Stimulated activated CD4-positive, alpha-beta T cell treated with anti-CD3 and anti-CD28 coated beads, Interleukin-1b, Interleukin-23, amount 100 ng/mL, for 24 hours (primary cell): Measurements from ENCODE around the gene TRIM59.

Source experiments
- DNase-seq, 4 experiments: peaks; one replicate each; pipeline ENCODE4 v3.0.0-alpha.2; 2020; ENCODE audit warnings: low read depth in 4 of 4, low spot score in 1 of 4

Gene TRIM59, protein sequence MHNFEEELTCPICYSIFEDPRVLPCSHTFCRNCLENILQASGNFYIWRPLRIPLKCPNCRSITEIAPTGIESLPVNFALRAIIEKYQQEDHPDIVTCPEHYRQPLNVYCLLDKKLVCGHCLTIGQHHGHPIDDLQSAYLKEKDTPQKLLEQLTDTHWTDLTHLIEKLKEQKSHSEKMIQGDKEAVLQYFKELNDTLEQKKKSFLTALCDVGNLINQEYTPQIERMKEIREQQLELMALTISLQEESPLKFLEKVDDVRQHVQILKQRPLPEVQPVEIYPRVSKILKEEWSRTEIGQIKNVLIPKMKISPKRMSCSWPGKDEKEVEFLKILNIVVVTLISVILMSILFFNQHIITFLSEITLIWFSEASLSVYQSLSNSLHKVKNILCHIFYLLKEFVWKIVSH

GRCh38 chr3:160449636-160450598 lies at the start of gene TRIM59:
Gene TRIM59, minus strand, starts transcription at chr3:160449786. Its CDS starts 10,603 bp downstream, at chr3:160439183.
- DNase-seq: peak; percentile 83 to 96 (median 88)

- no peak for DNase-seq
Observed at GRCh38 chr3:160498202-160498601, 48.6 kb upstream of the TRIM59 start.

- no peak for DNase-seq
Observed at GRCh38 chr3:160490166-160490565, 40.6 kb upstream of the TRIM59 start.

DNA sequence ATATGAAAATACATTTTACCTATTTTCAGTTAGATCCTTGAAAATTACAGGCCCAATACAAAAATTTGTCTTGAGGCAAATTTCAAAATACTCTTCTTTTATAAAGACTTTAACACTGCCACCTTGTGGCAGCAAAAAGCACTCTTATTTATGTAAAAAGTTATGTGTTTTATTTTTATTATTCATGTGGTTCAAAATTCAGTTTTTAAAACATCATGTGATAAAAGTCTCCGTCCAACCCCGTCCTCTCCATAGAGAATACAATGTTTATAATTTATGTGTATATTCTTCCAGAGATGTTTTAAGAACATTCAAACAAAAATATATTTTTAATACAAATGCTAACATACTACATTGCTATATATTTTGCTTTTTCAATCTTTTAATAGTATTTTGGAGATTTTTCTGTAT lies 36.9 kb upstream of the TRIM59 start:
- DNase-seq: no peak

GRCh38 chr3:160482796-160483195 lies 33.2 kb upstream of the TRIM59 start:
- DNase-seq: no peak

DNA sequence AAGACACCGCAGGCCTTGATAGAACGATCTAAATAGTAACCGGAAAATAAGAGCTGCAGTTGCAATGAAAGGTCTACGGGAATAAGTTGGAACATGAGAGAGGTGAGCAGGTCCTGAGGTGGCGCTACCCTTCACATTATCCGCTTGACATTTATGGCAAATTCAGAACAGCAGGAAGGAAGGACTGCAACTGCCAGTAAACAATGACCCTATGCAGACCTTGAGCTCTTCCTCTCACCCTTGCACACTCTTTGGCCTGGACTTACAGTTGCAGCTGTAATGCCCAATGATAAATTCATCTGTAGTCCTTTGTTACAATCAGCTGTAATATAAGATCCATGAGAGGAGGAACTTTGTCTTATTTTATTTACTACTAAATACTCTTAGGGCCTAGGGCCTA lies 32.3 kb upstream of the TRIM59 start:
- DNase-seq: no peak

- DNase-seq: no peak
Observed at GRCh38 chr3:160480931-160481330, 31.3 kb upstream of the TRIM59 start.

- no peak for DNase-seq
Observed at GRCh38 chr3:160479376-160479775, 29.8 kb upstream of the TRIM59 start.

DNA sequence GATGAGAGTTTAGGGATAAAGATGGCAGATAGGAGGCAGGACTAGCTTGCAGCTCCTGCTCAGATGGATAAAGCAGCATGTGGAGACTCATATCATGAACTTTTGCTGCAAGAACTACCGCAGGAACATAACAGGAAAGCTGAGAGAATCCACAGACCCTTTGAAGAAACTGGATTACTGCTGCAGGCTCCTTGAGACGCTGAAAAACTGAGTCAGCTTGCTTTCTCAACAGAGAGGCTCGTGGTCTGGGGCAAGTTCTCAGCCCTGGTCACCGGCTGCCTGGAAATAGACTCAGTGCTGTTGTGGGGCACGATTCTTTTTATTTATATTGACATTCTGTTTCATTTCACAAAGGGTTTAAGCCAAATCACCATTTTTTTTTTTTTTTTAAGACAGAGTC lies 28.8 kb upstream of the TRIM59 start:
- DNase-seq: no peak

DNA sequence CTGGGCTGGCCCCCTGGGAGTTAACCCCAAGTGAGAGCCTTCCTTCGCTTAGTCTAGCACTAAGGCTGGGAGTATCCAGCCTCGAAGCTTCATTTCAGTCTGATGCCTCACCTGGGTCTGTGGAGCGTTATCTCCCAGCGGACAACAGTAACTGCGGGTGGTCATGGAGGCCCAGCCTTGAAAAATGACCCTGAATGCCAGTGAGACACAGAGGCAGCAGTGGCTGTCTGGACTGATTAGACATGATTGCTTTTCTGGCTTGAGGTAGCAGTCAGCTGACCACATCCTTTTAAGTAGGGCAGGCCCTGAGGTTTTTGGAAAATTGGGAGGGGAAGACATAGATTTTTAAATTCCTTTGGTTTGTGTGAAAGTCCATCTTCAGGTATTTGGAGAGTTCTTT lies 28.2 kb upstream of the TRIM59 start:
- no peak for DNase-seq

- no peak for DNase-seq
Observed at GRCh38 chr3:160475884-160476283, 26.3 kb upstream of the TRIM59 start.

GRCh38 chr3:160475153-160475552 lies 25.6 kb upstream of the TRIM59 start:
- DNase-seq: no peak

DNA sequence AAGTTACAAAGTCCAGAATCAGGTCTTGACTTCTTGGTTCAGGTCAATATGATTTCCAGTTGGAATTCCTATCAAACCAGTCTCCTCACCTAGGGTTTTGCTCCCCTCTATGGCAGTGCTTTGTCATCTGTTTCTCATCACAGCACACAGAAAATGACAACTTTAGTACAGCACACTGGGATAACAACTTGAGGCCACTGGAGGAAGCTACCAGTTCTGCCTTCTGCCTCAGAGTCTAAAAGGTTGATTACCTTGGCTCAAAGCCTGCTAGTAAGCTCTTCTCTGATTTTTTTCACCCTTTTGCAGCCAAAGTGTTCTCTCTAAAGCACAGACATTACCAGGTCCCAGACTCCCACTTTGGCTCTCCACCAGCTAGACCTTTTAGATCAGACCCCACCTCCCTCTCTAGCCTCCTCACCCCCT lies 24.8 kb upstream of the TRIM59 start:
- DNase-seq: no peak

- DNase-seq: no peak
Observed at GRCh38 chr3:160473978-160474377, 24.4 kb upstream of the TRIM59 start.

DNA sequence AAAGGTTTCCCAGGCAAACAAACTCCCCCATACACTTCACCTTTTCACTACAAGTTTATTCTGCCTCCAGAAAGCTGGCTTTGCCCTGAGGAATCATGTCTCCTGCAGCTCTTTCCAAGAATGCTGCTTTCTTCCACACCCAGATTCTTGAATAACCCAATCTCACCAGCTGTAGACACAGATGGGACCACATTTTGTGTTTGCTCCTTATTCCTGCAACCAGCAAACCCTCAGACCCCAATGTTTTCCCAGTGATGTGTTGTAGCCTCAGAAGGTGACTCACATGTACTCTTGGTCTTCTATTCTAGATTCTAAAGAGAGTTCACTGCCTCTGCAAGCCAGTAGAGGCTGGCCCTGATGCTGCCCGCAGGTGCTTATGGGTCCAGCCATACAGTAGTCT lies 23.6 kb upstream of the TRIM59 start:
- no peak for DNase-seq

DNA sequence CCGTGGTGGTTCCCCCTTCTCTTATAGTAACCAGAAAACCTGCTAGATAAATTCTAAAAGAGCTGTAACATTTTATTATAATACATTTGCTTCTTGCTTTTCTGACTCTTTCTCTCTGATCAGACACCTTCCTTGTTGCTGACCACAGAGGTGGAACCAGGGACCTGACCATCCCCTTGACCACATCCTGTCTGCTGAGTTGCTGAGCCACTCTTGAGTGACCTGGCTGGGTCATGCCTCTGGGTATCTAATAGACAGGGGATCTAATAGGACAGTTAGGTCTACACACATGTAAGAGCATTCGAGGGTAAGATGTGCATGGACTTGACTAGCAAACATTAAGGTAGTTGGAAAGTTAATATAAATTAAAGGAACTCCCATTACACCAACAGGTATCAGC lies 22.8 kb upstream of the TRIM59 start:
- DNase-seq: no peak

GRCh38 chr3:160471892-160472291 lies 22.3 kb upstream of the TRIM59 start:
- no peak for DNase-seq

DNA sequence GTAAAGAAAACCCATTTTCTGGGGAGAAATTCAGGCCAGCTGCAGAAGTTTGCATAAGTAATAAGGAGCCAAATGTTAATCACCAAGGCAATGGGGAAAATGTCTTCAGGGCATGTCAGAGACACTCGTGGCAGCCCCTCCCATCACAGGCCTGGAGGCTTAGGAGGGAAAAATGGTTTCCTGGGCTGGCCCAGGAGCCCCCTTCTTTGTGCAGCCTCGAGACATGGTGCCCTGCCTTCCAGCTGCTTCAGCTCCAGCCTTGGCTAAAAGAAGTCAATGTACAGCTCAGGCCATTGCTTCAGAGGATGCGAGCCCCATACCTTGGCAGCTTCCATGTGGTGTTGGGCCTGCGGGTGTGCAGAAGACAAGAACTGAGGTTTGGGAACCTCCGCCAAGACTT lies 20.6 kb upstream of the TRIM59 start:
- no peak for DNase-seq

- no peak for DNase-seq
Observed at GRCh38 chr3:160464971-160465370, 15.4 kb upstream of the TRIM59 start.

GRCh38 chr3:160464321-160464720 lies 14.7 kb upstream of the TRIM59 start:
- no peak for DNase-seq

DNA sequence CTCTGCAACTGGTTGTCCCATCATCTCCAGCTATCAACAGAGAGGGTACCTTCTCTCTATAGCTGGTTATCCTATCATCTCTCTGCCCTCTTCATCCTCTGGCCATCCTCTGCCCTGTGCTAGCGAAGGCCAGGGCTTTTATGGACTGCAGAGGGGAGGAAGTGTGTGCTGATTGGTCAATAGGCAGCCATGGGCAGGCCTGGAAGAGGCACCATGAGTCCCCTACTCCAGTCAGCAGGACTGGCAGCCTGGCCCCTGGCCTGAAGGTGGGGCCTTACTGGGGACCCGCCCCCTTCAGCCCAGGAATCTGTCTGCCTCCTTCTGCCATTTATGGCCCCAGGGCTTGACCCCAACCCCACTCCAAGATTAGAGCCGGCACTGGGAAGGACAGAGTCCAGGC lies 10.4 kb upstream of the TRIM59 start:
- DNase-seq: no peak

DNA sequence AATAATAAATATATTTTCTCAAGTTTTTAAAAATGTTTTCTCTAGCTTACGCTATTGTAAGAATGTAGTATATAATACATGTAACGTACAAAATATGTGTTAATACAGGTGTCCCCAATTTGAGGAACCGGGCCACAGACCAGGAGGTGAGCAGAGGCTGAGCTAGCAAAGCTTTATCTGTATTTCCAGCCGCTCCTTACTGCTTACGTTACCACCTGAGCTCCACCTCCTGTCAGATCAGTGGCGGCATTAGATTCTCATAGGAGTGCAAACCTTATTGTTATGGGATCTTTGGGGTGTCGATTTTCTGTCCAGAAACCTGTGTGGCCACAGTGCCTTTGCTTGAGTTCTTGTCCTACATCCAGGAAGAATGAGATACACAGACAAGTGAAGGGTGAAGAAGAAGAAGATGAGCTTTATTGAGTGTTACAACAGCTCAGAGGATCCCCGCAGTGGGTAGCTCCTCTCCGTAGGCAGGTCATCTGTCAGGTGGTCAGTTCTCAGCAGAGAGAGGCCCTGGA lies 9.9 kb upstream of the TRIM59 start:
- DNase-seq: no peak
